ENCODE data around the gene POLN.

DNA sequence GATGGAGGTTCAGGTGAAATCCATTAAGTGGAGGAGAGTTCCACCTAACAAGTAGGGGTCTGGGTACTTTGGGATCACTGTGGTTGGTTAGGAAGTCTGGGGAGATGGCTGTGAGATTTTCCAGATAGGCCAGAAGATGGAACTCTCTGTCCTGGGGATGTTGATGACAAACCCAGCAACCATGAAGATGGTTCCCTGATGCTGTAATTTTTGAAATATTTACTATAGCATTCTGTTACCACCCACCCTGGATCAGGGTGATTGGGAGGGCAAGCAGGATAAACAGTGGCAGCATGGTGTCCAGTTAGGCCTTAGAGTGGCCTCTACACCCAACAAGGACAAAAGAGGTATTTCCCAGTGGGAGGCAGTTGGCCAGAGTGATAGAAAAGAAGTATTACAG is 217.2 kb downstream of the POLN start:
- TF ChIP-seq, protein P1, sequence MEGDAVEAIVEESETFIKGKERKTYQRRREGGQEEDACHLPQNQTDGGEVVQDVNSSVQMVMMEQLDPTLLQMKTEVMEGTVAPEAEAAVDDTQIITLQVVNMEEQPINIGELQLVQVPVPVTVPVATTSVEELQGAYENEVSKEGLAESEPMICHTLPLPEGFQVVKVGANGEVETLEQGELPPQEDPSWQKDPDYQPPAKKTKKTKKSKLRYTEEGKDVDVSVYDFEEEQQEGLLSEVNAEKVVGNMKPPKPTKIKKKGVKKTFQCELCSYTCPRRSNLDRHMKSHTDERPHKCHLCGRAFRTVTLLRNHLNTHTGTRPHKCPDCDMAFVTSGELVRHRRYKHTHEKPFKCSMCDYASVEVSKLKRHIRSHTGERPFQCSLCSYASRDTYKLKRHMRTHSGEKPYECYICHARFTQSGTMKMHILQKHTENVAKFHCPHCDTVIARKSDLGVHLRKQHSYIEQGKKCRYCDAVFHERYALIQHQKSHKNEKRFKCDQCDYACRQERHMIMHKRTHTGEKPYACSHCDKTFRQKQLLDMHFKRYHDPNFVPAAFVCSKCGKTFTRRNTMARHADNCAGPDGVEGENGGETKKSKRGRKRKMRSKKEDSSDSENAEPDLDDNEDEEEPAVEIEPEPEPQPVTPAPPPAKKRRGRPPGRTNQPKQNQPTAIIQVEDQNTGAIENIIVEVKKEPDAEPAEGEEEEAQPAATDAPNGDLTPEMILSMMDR (conservative IDR thresholded peaks at IDR 0.05): no peak
- no peak for TF ChIP-seq EZH2 (IDR thresholded peaks at IDR 0.05; ENCODE audit: low read depth)

All from PC-9 (cell line).